ENCODE measurements around the gene NDST4. TPM values are rescaled to one million over a fixed set of nuclear protein-coding genes. Genes with fewer than 3 reads are reported as not detected.

Gene NDST4
- total RNA-seq (not detected), polyA plus RNA-seq (not detected)

GRCh38 chr4:115113506-115114106, at the start of gene NDST4:
TSS of gene NDST4 (minus strand) at chr4:115113620. CDS start at chr4:115077036, 36,584 bp downstream.
- Mint-ChIP-seq H3K4me1 (no peaks in the 10 kb centered on the region), H3K4me3 (no peak within 1 kb of the TSS), H3K9me3 (peaks cover 0 to 2% (median 0%) of the 10 kb centered on the region in 8 donors), H3K36me3 (no peaks in the 10 kb centered on the region), H3K27me3 (no peaks in the 10 kb centered on the region), H3K27ac (no peak within 1 kb of the TSS)
- no peak for DNase-seq
- intact Hi-C loops (cut with micrococcal nuclease): no loop called here
- Histone ChIP-seq H3K4me1 (ENCODE audit: insufficient read depth, low read length) (no peaks in the 10 kb centered on the region), H3K4me3 (ENCODE audit: low read length in 2 of 2) (no peak within 1 kb of the TSS), H3K36me3 (ENCODE audit: insufficient read depth, low read length) (no peaks in the 10 kb centered on the region), H3K27ac (ENCODE audit: low read depth, low read length) (no peak within 1 kb of the TSS), H3K27me3 (ENCODE audit: insufficient read depth, low read length) (no peaks in the 10 kb centered on the region), H3K9me3 (ENCODE audit: control insufficient read depth in 1 of 2, low read length in 2 of 2) (no peaks in the 10 kb centered on the region)
- ChIA-PET CTCF (ENCODE audit: partially characterized antibody) (no interaction called here), POLR2A (ENCODE audit: partially characterized antibody) (no interaction called here)

GRCh38 chr4:115159141-115159540, 45.7 kb upstream of the NDST4 start:
- H3K4me3 Mint-ChIP-seq: no peak overlapping the region
- no peaks in the 10 kb centered on the region for H3K4me1 Mint-ChIP-seq
- H3K27me3 Mint-ChIP-seq: no peaks in the 10 kb centered on the region
- Histone ChIP-seq H3K36me3 (ENCODE audit: insufficient read depth, low read length) (no peaks in the 10 kb centered on the region), H3K27ac (ENCODE audit: low read depth, low read length) (no peak overlapping the region), H3K9me3 (ENCODE audit: control insufficient read depth in 1 of 2, low read length in 2 of 2) (no peaks in the 10 kb centered on the region), H3K27me3 (ENCODE audit: insufficient read depth, low read length) (no peaks in the 10 kb centered on the region), H3K4me1 (ENCODE audit: insufficient read depth, low read length) (no peaks in the 10 kb centered on the region), H3K4me3 (ENCODE audit: low read length in 2 of 2) (no peak overlapping the region)
- CTCF ChIA-PET (ENCODE audit: partially characterized antibody): no interaction called here
- POLR2A ChIA-PET (ENCODE audit: partially characterized antibody): no interaction called here
- no peak for DNase-seq
- peaks cover 0 to 2% (median 0%) of the 10 kb centered on the region in 8 donors for H3K9me3 Mint-ChIP-seq
- no peak overlapping the region for H3K27ac Mint-ChIP-seq
- no peaks in the 10 kb centered on the region for H3K36me3 Mint-ChIP-seq
- intact Hi-C loops (cut with micrococcal nuclease): no loop called here

- H3K4me3 Mint-ChIP-seq: no peak overlapping the region
- peaks cover 0 to 2% (median 0%) of the 10 kb centered on the region in 8 donors for H3K9me3 Mint-ChIP-seq
- ChIA-PET POLR2A (ENCODE audit: partially characterized antibody) (no interaction called here), CTCF (ENCODE audit: partially characterized antibody) (no interaction called here)
- Histone ChIP-seq H3K9me3 (ENCODE audit: control insufficient read depth in 1 of 2, low read length in 2 of 2) (no peaks in the 10 kb centered on the region), H3K4me1 (ENCODE audit: insufficient read depth, low read length) (no peaks in the 10 kb centered on the region), H3K4me3 (ENCODE audit: low read length in 2 of 2) (no peak overlapping the region), H3K36me3 (ENCODE audit: insufficient read depth, low read length) (no peaks in the 10 kb centered on the region), H3K27ac (ENCODE audit: low read depth, low read length) (no peak overlapping the region), H3K27me3 (ENCODE audit: insufficient read depth, low read length) (no peaks in the 10 kb centered on the region)
- DNase-seq: no peak
- H3K27ac Mint-ChIP-seq: no peak overlapping the region
- H3K36me3 Mint-ChIP-seq: no peaks in the 10 kb centered on the region
- no peaks in the 10 kb centered on the region for H3K27me3 Mint-ChIP-seq
- intact Hi-C loops (cut with micrococcal nuclease): no loop called here
- no peaks in the 10 kb centered on the region for H3K4me1 Mint-ChIP-seq
Measured at GRCh38 chr4:115158296-115158695, 44.9 kb upstream of the NDST4 start.

GRCh38 chr4:115154826-115155225, 41.4 kb upstream of the NDST4 start:
- no peaks in the 10 kb centered on the region for H3K36me3 ChIP-seq (ENCODE audit: insufficient read depth, low read length)
- no peak overlapping the region for H3K27ac ChIP-seq (ENCODE audit: low read depth, low read length)
- CTCF ChIA-PET (ENCODE audit: partially characterized antibody): no interaction called here
- intact Hi-C loops (cut with micrococcal nuclease): no loop called here
- H3K27me3 ChIP-seq (ENCODE audit: insufficient read depth, low read length): no peaks in the 10 kb centered on the region
- Mint-ChIP-seq H3K9me3 (peaks cover 0 to 2% (median 0%) of the 10 kb centered on the region in 8 donors), H3K27ac (no peak overlapping the region), H3K4me3 (no peak overlapping the region), H3K4me1 (no peaks in the 10 kb centered on the region), H3K27me3 (no peaks in the 10 kb centered on the region), H3K36me3 (no peaks in the 10 kb centered on the region)
- H3K4me1 ChIP-seq (ENCODE audit: insufficient read depth, low read length): no peaks in the 10 kb centered on the region
- no peak for DNase-seq
- H3K9me3 ChIP-seq (ENCODE audit: control insufficient read depth in 1 of 2, low read length in 2 of 2): no peaks in the 10 kb centered on the region
- POLR2A ChIA-PET (ENCODE audit: partially characterized antibody): no interaction called here
- H3K4me3 ChIP-seq (ENCODE audit: low read length in 2 of 2): no peak overlapping the region

- no peaks in the 10 kb centered on the region for H3K36me3 Mint-ChIP-seq
- Histone ChIP-seq H3K4me1 (ENCODE audit: insufficient read depth, low read length) (no peaks in the 10 kb centered on the region), H3K9me3 (ENCODE audit: control insufficient read depth in 1 of 2, low read length in 2 of 2) (no peaks in the 10 kb centered on the region), H3K36me3 (ENCODE audit: insufficient read depth, low read length) (no peaks in the 10 kb centered on the region), H3K27me3 (ENCODE audit: insufficient read depth, low read length) (no peaks in the 10 kb centered on the region), H3K4me3 (ENCODE audit: low read length in 2 of 2) (no peak overlapping the region), H3K27ac (ENCODE audit: low read depth, low read length) (no peak overlapping the region)
- no peak overlapping the region for H3K27ac Mint-ChIP-seq
- ChIA-PET POLR2A (ENCODE audit: partially characterized antibody) (no interaction called here), CTCF (ENCODE audit: partially characterized antibody) (no interaction called here)
- peaks cover 0 to 1% (median 0%) of the 10 kb centered on the region in 8 donors for H3K9me3 Mint-ChIP-seq
- DNase-seq: no peak
- H3K4me3 Mint-ChIP-seq: no peak overlapping the region
- intact Hi-C loops (cut with micrococcal nuclease): no loop called here
- no peaks in the 10 kb centered on the region for H3K4me1 Mint-ChIP-seq
- H3K27me3 Mint-ChIP-seq: no peaks in the 10 kb centered on the region
Measured at GRCh38 chr4:115152965-115153364, 39.5 kb upstream of the NDST4 start.

- Mint-ChIP-seq H3K4me3 (no peak overlapping the region), H3K4me1 (no peaks in the 10 kb centered on the region), H3K27me3 (no peaks in the 10 kb centered on the region), H3K27ac (no peak overlapping the region), H3K9me3 (no peaks in the 10 kb centered on the region), H3K36me3 (no peaks in the 10 kb centered on the region)
- no peak for DNase-seq
- Histone ChIP-seq H3K9me3 (ENCODE audit: control insufficient read depth in 1 of 2, low read length in 2 of 2) (no peaks in the 10 kb centered on the region), H3K36me3 (ENCODE audit: insufficient read depth, low read length) (no peaks in the 10 kb centered on the region), H3K27ac (ENCODE audit: low read depth, low read length) (no peak overlapping the region), H3K4me3 (ENCODE audit: low read length in 2 of 2) (no peak overlapping the region), H3K27me3 (ENCODE audit: insufficient read depth, low read length) (no peaks in the 10 kb centered on the region), H3K4me1 (ENCODE audit: insufficient read depth, low read length) (no peaks in the 10 kb centered on the region)
- ChIA-PET POLR2A (ENCODE audit: partially characterized antibody) (no interaction called here), CTCF (ENCODE audit: partially characterized antibody) (no interaction called here)
- intact Hi-C loops (cut with micrococcal nuclease): no loop called here
Measured at GRCh38 chr4:115152081-115152480, 38.7 kb upstream of the NDST4 start.

- H3K27ac Mint-ChIP-seq: no peak overlapping the region
- Histone ChIP-seq H3K9me3 (ENCODE audit: control insufficient read depth in 1 of 2, low read length in 2 of 2) (no peaks in the 10 kb centered on the region), H3K27me3 (ENCODE audit: insufficient read depth, low read length) (no peaks in the 10 kb centered on the region), H3K27ac (ENCODE audit: low read depth, low read length) (no peak overlapping the region), H3K4me1 (ENCODE audit: insufficient read depth, low read length) (no peaks in the 10 kb centered on the region), H3K36me3 (ENCODE audit: insufficient read depth, low read length) (no peaks in the 10 kb centered on the region), H3K4me3 (ENCODE audit: low read length in 2 of 2) (no peak overlapping the region)
- DNase-seq: no peak
- H3K9me3 Mint-ChIP-seq: peaks cover 0 to 2% (median 0%) of the 10 kb centered on the region in 8 donors
- H3K4me1 Mint-ChIP-seq: no peaks in the 10 kb centered on the region
- H3K4me3 Mint-ChIP-seq: no peak overlapping the region
- CTCF ChIA-PET (ENCODE audit: partially characterized antibody): no interaction called here
- intact Hi-C loops (cut with micrococcal nuclease): no loop called here
- no peaks in the 10 kb centered on the region for H3K36me3 Mint-ChIP-seq
- POLR2A ChIA-PET (ENCODE audit: partially characterized antibody): no interaction called here
- H3K27me3 Mint-ChIP-seq: no peaks in the 10 kb centered on the region
Measured at GRCh38 chr4:115149106-115149505, 35.7 kb upstream of the NDST4 start.

Data from CD4-positive, alpha-beta memory T cell (primary cell).